ENCODE data around the gene SASH1.
"Not testable (repeated sequence)": the region's sequence is repeated elsewhere in the genome, so short reads cannot be mapped to it uniquely, and the experiment has no call there.

Gene SASH1

GRCh38 chr6:148370176-148370575, 27.5 kb downstream of the SASH1 start:
- no peak for DNase-seq

DNA sequence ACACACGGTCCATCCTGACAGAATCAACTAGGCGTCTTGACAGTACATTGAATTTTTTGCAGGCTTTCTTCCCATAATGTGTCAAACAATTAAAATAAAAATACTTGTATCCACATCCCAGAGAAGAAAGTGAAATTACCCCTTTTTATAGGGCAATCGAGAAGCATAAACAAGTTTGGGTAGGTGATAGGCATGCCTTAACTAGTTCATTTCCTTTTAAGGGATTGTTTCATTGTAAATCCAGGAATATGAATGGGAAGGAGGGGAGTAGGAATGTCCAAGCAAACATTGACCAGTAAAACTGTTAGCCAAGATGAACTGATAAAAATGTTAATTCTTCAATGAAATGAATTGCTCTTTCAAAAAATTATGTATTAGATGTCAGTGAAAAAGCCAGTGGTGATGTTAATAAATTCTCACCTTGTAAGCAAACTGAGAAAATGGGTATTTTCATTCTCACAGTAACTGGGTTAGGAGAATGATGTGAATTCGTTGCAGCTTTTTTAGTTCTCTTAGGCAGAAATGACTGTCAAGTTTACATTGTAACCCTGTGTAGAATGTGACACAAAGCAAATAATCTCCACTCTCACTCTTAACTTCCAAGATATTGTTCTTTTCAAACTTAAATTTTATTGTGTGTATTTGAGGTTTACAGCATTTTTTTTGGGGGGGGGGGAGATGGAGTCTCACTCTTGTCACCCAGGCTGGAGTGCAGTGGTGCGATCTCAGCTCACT, 31.6 kb downstream of the SASH1 start:
- DNase-seq, result no peak

DNA sequence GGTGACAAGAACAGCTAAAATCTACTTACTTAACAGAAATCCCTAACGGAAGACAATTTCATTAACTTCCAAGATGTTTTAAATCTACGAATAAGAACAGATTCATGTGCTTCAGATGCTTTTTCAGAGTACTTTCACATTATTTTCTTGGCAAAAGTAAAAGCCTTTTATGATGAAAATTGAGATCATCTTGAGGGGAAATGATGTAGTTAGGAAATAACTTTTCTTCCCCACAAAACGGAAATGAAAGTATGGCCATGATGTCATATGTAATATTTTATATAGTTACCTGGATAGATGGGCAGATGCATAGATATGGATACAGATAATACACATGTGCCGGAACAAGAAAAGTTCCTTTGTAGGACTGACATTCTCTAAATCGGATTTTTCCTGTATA, 32.8 kb downstream of the SASH1 start:
- DNase-seq, result no peak

DNA sequence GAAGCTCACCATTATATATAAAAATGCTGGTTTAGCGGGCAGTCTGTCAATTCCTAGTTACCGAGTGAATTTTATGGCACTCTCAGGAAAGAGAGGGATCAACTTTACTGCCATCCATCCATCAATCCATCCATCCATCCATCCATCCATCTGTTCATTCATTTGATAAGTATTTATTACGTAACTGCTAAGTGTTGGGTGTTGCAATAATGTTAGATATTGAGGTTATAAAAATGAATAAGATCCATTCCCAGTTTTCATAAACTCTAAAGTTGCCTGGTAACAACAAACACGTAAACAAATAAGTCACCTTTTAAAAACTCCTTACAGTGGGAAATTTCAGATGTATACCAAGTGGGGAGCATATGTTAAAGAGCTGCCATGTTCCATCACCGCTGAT, 36.8 kb downstream of the SASH1 start:
- DNase-seq, result no peak

GRCh38 chr6:148379966-148380713, 37.5 kb downstream of the SASH1 start:
- DNase-seq, result no peak

DNA sequence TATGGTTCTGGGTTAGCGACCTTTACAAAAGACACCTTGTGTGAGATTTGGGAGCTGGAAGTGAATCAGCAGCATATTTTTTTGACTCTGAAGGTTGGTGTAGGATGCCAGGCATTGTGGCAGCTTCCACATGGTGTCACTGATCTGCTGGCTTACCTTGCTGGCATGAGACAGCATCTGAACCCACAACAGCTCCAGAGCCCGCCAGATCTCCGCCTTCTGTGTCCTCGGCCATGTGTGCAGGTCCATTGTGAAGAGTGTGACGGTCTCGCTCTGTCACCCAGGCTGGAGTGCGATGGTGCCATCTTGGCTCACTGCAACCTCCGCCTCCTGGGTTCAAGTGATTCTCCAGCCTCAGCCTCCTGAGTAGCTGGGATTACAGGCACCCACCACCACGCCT, 39.4 kb downstream of the SASH1 start:
- not testable (repeated sequence) for DNase-seq

- no peak for DNase-seq
Observed at GRCh38 chr6:148382861-148383260, 40.2 kb downstream of the SASH1 start.

- no peak for DNase-seq
Observed at GRCh38 chr6:148383658-148384368, 41.2 kb downstream of the SASH1 start.

DNA sequence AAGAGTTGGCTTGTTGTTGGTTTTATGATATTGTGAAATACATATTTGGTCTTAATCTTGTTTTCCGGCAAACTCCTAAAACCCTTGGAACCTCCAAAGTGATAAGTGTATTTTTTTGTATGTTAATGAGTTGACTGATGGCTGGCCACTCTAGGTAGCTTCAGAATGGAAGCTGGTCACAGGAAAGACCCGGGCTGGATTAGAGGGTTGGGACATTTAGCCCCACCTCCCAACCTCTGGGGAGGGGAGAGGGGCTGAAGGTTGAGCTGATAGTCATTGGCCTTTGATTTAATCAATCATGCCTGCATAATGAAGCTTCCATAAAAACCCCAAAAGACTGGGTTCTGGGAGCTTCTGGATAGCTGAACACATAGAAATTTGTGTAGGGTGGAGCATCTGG, 42.7 kb downstream of the SASH1 start:
- DNase-seq, result no peak

GRCh38 chr6:148388521-148388920, 45.9 kb downstream of the SASH1 start:
- no peak for DNase-seq

DNA sequence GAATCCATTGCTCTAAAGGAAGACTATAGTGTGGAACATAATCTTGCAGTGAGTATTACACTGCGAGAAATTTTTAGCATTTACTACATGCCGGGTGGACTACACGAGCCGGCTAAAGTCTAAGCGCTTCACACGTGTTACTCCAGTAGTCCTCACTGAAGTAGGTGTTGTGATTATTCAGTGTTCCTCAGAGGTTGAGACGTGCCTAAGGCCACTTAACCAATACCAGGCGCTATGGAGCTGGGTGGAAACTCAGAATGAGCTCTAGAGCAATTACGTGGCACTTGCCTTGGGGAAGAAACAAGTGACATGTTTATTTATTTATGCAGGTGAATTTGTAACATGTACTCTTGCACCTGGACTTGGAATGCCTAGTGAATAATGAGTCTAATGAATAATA, 46.4 kb downstream of the SASH1 start:
- no peak for DNase-seq

DNA sequence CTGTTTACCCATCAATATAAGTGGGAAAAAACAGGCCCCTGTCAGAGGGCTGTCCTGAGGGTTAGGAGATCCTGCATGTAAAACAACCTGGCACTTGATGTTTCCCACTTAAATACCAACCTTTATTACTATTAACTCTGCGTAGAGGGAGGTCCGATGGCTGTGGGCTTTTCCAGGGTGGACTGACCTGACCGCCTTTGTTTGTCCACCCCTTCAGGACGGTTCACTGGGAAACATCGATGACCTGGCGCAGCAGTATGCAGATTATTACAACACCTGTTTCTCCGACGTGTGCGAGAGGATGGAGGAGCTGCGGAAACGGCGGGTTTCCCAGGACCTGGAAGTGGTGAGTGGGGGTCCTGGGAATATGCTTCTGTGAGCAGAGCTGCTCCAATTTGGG, 47.3 kb downstream of the SASH1 start:
- no peak for DNase-seq

DNA sequence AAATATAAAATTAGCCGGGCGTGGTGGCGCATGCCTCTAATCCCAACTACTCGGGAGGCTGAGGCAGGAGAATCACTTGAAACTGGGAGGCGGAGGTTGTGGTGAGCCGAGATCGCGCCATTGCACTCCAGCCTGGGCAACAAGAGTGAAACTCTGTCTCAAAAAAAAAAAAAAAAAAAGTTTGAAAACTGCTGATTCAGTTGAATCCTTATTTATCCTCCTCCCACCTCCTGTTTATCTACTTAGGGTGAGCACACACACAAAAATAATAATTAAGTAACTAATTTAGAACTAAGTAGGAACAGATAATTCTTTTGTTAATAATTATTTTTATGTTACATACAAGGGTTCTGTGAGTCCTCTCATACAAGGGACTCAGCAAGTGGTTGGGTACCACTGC, 49.5 kb downstream of the SASH1 start:
- not testable (repeated sequence) for DNase-seq

DNA sequence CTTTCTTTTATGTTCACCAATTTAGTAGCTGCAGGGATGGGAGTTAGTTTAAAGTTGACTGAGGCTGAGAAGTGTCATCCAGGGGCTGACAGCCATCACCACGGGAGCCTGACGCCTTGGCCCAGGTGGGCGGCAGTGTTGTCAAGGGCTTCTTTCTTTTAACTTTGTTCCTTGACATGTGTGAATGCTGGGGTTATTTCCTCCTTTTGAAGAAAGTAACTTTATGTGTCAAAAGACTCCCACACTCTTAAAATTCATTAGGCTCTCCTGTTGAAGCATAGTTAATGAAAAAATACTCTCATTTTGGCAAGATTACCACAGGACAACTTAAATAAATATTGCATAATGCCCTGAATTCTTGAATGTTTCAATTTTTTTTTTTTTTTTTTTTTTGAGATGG, 50.0 kb downstream of the SASH1 start:
- no peak for DNase-seq

DNA sequence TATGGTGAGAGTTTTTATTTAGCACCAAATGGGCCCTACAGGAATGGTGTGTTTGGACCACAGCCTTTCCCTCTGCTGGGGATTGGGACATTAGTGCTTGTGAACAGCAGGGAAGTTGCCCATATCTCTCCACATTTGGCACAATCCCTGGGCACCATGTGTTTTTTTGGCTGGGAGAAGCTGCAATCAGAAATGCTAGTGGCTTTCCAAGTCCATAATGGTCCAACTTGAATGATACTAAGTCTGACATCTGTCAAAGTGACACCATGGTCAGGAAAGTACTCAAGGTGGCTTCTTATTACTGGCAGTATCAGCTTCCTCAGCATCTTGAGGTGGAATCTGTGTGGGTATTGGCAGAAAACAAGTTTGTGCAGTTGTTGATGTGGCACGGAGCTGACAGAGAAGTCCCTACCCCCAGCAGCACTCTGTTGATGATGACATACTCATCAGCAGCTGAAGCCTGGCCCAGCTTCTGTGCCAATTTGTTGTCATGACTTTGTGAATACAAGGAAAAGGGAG, 53.0 kb downstream of the SASH1 start:
- DNase-seq, result no peak

- DNase-seq, result no peak
Observed at GRCh38 chr6:148396411-148396810, 53.8 kb downstream of the SASH1 start.

DNA sequence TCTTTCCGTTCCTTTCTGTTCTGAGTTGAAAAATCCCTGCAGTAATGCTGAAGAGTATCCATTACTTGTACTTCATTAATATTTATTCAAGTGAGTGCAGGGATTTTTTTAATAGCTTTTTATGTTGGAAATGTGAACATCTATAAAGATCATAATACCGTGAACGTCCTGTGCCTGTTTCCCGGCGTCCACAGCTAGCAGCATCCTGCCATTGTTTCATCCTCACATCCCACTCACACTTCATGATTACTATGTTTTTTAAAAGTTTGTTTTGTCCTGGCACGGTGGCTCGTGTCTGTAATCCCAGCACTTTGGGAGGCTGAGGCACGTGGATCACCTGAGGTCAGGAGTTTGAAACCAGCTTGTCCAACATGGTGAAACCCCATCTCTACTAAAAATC, 54.3 kb downstream of the SASH1 start:
- no peak for DNase-seq

GRCh38 chr6:148398244-148398643, 55.6 kb downstream of the SASH1 start:
- no peak for DNase-seq

DNA sequence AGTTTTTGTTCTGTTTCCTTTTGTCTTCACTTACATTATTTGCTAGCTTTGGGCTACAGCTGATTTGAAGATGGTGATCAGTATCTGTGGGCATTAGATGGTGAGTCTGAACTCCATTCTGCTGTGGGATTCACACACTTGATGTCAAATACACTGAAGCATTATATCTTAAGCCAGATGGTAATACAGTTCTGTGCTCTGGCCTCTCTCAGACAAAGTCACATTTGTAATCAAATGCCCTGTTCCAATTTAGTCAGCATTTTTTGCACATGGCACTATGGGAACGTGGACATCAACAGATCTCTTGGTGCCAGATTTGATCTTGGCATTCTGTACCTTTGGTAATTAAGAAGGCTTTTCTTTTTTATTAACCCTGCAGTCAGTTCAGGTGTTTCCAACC, 56.0 kb downstream of the SASH1 start:
- no peak for DNase-seq

GRCh38 chr6:148401571-148401970, 58.9 kb downstream of the SASH1 start:
- no peak for DNase-seq

DNA sequence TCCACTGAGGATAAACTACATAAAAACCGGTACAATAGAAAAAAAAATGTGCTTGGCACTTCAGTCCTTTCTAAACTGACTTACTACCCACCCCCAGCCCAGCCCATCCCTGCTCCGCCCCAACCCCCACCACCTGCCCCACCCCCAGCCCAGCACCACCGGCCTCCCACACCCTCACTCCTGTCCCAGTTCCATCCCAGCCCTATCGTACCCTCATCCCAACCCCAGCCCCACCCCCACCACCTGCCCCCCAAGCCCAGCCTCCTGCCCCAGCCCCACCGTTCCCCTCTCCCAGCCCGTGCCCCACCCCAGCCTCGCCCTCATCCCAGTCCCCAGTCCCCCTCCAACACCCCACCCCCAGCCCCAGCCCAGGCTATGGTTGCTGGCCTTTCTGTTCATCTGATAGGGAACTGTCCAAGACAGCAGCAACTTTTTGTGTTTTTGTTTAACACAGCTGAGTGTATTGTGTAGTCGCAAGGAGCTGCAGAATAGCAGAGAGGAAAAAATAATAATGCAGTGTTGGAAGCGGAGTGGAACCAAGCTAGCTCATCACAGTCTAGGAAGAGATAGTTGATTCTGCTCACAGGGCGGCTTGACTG, 61.9 kb downstream of the SASH1 start:
- DNase-seq, result no peak

- no peak for DNase-seq
Observed at GRCh38 chr6:148405894-148406293, 63.3 kb downstream of the SASH1 start.
